Fibroblast of villous mesenchyme (primary cell): Measurements from ENCODE around the gene CRTC1. TPM values are rescaled to one million over a fixed set of nuclear protein-coding genes. Genes with fewer than 3 reads are reported as not detected.

Experiments used
- DNase-seq: peaks from one replicate; pipeline ENCODE4 v3.0.0-alpha.2; 2010; ENCODE audit warnings: low read depth
- H3K4me3 ChIP-seq: 2 replicates; pipeline ENCODE4 v1.5.1; 2011; ENCODE audit warnings: low read depth, mild to moderate bottlenecking, low read length
- total RNA-seq: library from RNA; depleted of rRNA; stranded (reverse); fragments of >200 nt; gene quantifications from 2 replicates; pipeline ENCODE4 v1.2.3, GENCODE V29; 2012
- TF ChIP-seq, protein P1 (sequence below): IDR thresholded peaks from 2 replicates; pipeline ENCODE4 v1.5.1; 2012; ENCODE audit warnings: low read depth, mild to moderate bottlenecking, low read length; ENCODE audit not compliant: insufficient read depth

The CRTC1 gene
- total RNA-seq, 1 donor: 2.2 TPM

DNA sequence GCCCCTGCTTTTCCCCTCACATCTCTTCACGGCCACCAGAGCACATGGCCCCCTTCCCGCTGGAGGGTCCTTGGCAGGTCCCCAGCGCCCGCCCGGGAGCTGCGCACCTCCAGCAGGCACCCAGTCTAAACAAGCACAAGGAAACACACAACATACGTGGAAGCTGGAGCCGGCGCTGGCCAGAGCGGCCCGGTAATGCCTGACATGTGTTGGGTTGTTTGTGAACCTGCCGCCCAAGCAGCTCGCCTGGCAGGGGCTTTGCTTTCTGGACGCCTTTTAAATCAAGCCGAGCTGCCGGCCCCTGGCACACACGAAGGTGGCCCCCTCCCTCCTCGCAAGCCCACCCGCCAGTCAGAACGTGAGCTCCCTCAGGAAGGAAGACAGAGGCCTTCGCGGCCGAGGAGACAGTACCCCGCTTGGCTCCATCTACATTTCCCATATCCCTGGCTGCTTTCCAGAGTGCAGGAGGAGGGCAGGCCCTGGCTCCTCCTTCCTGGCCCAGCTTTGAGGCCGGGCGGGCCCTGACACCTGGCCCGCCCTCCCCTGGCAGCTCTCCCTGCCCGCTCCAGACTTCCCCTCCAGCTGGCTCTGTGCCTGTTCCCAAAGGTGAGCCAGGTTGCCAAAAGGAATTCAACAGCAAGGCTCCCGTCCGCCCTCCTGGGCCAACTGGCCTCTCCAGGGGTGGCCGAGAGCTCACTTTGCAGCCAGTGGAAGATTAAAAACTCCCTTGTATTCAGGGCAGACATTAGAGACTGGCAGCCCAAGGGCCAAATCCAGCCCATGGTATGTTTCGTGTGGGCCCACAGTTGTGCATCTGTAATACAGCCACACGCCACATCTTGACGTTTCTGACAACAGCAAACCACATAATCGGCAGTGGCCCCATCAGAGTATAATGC is 78.9 kb downstream of the CRTC1 start:
- H3K4me3 ChIP-seq: no peak overlapping the region
- TF ChIP-seq, protein P1, sequence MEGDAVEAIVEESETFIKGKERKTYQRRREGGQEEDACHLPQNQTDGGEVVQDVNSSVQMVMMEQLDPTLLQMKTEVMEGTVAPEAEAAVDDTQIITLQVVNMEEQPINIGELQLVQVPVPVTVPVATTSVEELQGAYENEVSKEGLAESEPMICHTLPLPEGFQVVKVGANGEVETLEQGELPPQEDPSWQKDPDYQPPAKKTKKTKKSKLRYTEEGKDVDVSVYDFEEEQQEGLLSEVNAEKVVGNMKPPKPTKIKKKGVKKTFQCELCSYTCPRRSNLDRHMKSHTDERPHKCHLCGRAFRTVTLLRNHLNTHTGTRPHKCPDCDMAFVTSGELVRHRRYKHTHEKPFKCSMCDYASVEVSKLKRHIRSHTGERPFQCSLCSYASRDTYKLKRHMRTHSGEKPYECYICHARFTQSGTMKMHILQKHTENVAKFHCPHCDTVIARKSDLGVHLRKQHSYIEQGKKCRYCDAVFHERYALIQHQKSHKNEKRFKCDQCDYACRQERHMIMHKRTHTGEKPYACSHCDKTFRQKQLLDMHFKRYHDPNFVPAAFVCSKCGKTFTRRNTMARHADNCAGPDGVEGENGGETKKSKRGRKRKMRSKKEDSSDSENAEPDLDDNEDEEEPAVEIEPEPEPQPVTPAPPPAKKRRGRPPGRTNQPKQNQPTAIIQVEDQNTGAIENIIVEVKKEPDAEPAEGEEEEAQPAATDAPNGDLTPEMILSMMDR: no peak
- DNase-seq: peak; percentile 23

DNA sequence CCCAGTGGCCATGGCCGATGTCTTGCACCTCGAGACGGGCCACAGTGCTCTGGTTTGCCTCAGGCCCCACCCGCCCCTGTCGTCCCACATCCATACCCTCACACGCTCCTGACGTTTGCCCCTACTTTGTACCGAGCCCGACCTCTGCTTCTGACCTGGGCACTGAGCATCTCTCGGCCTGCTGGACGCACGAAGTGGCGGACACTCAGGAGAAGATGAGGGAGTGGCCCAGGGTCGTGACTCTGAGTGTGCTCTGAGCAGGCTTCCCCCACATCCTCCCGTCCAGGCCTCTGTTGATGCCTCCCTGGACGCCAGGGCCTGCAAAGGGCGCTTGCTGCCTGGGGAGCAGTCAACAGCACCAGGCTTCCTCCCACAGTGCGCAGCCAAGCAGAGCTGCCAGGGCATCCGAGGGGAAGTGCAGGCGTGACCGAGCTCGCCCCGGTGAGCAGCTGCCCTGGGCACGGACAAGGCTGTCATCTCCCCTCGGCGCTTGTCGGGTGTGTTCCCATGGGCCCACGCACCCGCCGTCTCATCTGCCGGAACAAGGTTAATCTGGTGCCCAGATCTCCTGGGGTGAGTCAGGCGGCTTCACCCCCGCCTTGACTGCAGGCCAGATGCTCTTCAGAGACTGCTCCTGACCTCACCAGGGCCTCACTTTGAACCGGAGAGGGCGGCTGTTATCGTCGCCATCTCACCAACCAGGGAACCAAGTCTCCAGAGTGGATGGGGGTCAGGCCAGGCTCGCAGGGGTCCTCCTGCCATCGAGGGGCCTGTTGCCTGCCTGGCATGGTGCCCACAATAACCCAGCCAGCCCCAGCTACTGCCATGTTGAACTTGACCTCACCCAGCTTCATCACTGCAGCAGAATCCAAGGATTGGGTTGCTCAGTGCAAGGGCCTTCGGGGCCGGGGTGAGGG is 80.5 kb downstream of the CRTC1 start:
- DNase-seq: peak; percentile 58
- TF ChIP-seq, protein P1: no peak
- H3K4me3 ChIP-seq: no peak overlapping the region

DNA sequence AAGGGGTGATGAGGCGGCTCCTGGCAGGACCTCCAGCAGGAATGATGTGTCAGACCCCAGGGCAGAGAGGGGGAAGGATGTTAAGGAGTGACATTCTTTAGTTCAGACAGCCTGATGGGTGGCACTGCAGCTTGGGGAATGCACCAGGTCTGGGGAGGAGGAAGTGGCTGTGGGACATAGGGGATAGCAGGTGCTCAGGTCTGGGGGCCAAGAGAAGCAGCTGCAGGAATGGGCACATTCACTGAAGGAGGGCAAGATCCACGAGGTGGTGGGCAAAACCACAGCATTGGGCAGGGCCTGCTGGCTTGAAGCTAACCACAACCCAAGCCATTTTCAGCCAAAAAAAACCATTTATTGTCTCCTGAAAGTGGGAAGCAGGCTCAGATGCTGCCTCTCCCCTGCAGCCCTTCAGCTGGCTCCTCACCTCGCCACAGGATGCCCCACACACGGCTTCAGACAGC is 81.1 kb downstream of the CRTC1 start:
- H3K4me3 ChIP-seq: no peak overlapping the region
- TF ChIP-seq, protein P1: no peak
- no peak for DNase-seq

DNA sequence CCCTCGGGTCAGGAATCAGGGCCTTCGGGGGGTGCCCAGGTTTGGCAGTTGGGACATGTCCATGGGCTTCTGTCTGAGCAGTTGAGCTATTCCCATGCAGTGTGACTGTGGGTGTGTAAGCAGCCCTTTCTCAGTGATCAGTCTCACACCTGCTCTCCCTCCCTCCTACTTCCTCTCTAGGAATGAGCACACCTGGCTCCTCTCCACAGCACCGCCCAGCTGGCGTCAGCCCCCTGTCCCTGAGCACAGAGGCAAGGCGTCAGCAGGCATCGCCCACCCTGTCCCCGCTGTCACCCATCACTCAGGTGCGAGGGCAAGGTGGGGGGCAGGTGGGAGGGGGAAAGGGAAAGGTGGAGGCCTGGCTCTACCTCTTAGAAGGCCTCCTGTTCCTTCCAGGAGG is 81.7 kb downstream of the CRTC1 start:
- no peak for DNase-seq
- TF ChIP-seq, protein P1: no peak
- no peak overlapping the region for H3K4me3 ChIP-seq

DNA sequence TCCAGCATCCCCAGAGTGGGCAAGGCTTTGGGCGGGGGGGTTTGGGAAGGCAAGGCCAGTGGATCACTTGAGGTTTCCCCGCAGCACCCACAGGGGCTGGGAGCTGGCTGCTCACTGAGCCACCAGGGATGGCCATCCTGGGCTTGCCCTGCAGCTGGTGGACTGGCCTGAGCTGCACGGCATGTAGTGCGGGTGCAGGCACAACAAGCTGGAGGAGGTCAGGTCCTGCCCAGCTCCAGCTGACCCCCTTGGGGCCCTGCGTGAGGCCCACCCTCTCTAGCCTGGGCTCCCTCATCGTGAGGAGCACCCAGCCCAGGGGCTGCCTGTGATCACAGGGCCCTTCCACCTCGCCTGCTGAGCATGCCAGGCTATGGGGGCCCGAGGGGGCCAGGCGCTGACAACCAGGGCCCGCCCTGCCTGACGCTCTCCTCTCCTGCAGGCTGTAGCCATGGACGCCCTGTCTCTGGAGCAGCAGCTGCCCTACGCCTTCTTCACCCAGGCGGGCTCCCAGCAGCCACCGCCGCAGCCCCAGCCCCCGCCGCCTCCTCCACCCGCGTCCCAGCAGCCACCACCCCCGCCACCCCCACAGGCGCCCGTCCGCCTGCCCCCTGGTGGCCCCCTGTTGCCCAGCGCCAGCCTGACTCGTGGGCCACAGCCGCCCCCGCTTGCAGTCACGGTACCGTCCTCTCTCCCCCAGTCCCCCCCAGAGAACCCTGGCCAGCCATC is 84.7 kb downstream of the CRTC1 start:
- TF ChIP-seq, protein P1: peak; percentile 7
- DNase-seq: no peak
- no peak overlapping the region for H3K4me3 ChIP-seq
